ENCODE measurements around the gene ZBTB7A. TPM values are rescaled to one million over a fixed set of nuclear protein-coding genes. Genes with fewer than 3 reads are reported as not detected.

Gene ZBTB7A
- total and polyA plus RNA-seq, 8 donors, result 7.1 to 49.5 (median 11.4) TPM

GRCh38 chr19:4052993-4053422, 13.7 kb downstream of the ZBTB7A start:
- Histone ChIP-seq H3K4me1 (peaks cover 10 to 65% of the 10 kb centered on the region in 2 donors), H3K9me3 (no peaks in the 10 kb centered on the region), H3K27ac (peak overlapping the region in 1 of 2 donors; percentile 80), H3K36me3 (peaks cover 0 to 68% of the 10 kb centered on the region in 2 donors), H3K27me3 (no peaks in the 10 kb centered on the region), H3K4me3 (no peak overlapping the region)
- DNase-seq (no peak), ATAC-seq (peak; percentile 7)
- TF ChIP-seq CTCF (IDR thresholded peaks at IDR 0.05), result no peak
- intact Hi-C loops (cut with DNase I), result no loop called here

GRCh38 chr19:4052114-4052992, 14.3 kb downstream of the ZBTB7A start:
- Histone ChIP-seq H3K9me3 (no peaks in the 10 kb centered on the region), H3K4me1 (peaks cover 7 to 58% of the 10 kb centered on the region in 2 donors), H3K4me3 (peak overlapping the region in 1 of 2 donors; percentile 17), H3K27ac (peak overlapping the region in 1 of 2 donors; percentile 80), H3K27me3 (no peaks in the 10 kb centered on the region), H3K36me3 (peaks cover 0 to 74% of the 10 kb centered on the region in 2 donors)
- no peak for TF ChIP-seq CTCF (IDR thresholded peaks at IDR 0.05)
- intact Hi-C loops (cut with DNase I), result no loop called here
- ATAC-seq, result peak; percentile 56
- peak in 1 of 4 donors; percentile 86 for DNase-seq

GRCh38 chr19:4051175-4052101, 15.3 kb downstream of the ZBTB7A start:
- no peaks in the 10 kb centered on the region for H3K9me3 ChIP-seq
- TF ChIP-seq CTCF (IDR thresholded peaks at IDR 0.05), result no peak
- no peaks in the 10 kb centered on the region for H3K27me3 ChIP-seq
- intact Hi-C loops (cut with DNase I), result no loop called here
- H3K27ac ChIP-seq, result peak overlapping the region in 1 of 2 donors; percentile 80
- peaks cover 0 to 83% of the 10 kb centered on the region in 2 donors for H3K36me3 ChIP-seq
- peak in 2 of 4 donors; percentile 66 to 88 for DNase-seq
- H3K4me3 ChIP-seq, result peak overlapping the region in 1 of 2 donors; percentile 17
- peak; percentile 31 for ATAC-seq
- peaks cover 7 to 50% of the 10 kb centered on the region in 2 donors for H3K4me1 ChIP-seq

GRCh38 chr19:4049432-4049831, 17.3 kb downstream of the ZBTB7A start:
- TF ChIP-seq CTCF (IDR thresholded peaks at IDR 0.05), result no peak
- Histone ChIP-seq H3K9me3 (no peaks in the 10 kb centered on the region), H3K4me1 (peaks cover 7 to 42% of the 10 kb centered on the region in 2 donors), H3K4me3 (no peak overlapping the region), H3K36me3 (peaks cover 0 to 91% of the 10 kb centered on the region in 2 donors), H3K27ac (no peak overlapping the region), H3K27me3 (no peaks in the 10 kb centered on the region)
- DNase-seq, result peak in 1 of 4 donors; percentile 77
- intact Hi-C loops (cut with DNase I), result no loop called here
- no peak for ATAC-seq
